NCI-H2081 treated with DMSO at 0.1 percent for 48 hours (cell line): ENCODE results near the gene CHMP6.
A peak's percentile ranks its signal among the peaks of the same experiment; 100 is the strongest.

Experiments
- DNase-seq: peaks from one replicate; lab custom pipeline; 2025; lab: John Stamatoyannopoulos, UW

The CHMP6 gene

DNA sequence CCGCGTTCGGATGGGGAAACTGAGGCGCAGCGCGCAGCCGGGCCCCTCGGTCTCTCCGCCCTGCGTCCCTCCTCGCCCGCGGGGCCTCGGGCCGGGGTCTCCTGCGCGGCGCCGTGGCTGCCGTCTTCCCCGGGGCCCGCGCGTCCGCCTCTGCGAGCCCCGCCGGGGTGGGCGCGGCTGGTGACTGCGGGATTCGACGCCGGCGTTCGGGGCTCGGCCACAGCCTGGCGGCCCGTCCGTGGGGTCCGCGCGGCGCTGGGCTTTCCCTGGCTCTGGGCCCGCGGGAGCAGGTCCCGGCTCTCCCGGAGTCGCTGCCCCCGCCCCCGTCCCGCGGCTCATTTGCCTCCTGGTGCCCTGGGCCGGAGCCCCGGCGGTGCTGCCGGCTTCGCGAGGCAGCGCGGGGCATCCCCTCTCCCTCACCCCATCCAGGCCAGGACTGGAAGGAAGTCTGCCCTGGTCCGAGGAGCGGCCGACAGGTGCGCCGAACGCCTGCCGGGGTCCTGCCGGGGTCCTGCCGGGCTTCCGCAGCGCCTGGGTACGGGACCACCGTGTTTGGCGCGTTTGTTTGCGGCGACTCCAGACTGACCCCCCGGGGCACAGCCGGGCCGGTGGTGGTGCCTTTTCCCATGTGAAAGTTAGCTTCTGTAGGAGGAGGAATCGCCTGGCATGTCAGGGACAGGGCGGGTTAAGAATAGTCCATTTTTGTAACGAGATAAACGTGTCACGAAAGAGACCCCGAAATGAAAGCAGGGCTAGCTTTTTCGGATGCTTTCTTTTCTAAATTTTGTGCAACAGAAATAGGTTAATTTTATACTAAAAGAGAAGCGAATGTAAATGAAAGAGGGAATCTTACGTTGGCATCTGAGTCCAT is 671 bp downstream of the CHMP6 start:
- DNase-seq = no peak

DNA sequence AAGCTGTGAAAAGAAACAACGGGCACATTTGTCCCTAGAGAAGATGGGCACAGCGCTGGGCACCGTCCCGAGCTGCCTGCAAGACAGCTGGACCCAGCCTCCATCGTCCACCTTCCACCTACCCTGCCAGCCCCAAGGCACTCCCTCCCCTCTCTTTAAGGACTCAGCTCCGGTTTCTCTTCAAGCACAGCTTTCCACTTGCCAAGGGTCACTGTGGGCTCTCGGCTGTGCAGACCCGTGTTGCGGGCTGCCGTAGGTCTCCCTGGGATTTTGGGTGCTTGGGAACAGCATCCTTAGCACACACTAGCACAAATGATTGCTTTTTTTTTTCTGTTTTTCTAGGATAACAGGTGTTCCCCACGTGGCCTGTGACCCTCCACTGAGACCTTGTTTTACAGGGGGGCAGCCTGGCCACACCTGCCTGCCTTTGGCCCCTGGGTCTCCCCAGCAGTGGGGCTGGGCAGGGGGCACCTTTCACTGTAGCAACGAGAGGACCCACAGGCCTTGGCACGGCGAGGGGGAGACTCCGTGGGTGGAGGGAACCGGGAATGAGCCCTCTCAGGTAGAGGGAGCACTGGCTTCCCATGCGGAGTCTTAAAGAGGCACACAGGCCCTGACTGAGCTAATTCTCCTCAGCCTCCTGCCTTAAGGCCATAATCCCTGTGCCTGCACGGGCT is 1.4 kb downstream of the CHMP6 start:
- no peak for DNase-seq

DNA sequence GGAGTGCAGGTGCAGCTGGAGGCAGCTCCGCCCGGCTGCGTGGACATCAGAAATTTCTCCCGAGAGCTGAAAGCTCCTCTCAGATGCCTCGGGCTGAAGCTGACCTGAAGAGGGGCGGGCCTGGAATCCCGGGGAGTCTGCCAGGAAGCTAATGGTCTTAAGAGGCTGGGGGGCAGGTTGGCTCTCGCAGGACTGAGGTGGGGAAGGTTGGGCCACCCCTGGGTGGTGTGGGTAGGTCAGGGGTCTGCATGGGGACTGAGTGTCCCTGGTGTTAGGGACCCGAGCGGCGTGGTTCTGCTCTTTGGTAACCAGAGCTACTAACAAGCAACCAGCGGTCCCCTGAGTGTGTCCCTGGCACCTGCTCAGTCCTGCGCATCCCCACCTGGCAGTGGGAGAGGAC is 3.5 kb downstream of the CHMP6 start:
- no peak for DNase-seq

GRCh38 chr17:80996422-80997305 is 5.0 kb downstream of the CHMP6 start:
- no peak for DNase-seq

GRCh38 chr17:80997424-80998117 is 5.9 kb downstream of the CHMP6 start:
- DNase-seq = no peak

DNA sequence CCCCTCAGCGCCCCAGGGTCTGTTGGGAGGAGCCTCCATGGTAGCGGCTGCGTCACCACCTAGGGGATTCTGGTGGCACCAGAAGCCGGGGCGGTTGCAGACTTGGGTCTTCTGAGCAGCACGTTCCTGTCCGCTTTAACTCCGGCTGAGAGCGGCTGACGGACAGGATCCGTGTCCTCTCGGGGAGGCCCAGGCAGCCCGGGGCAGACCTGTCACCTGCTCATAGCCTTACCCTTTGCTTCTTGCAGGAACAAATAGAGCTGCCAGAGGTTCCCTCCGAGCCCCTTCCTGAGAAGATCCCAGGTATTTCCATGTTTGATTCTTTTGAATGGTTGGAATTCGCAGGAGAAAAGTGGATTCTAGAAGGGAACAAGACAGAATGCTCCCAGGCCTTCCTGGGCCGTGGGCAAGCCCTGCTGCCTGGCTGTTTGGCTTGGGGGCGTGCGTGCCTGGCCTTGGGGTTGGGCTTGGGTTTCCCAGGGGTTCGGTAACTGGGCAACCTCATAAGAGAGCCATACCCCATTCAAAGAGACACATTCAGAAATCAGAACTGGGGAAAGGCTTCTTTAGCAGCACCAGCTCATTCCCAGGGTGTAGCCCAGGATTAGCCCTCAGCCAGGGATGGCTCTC is 6.6 kb downstream of the CHMP6 start:
- no peak for DNase-seq

DNA sequence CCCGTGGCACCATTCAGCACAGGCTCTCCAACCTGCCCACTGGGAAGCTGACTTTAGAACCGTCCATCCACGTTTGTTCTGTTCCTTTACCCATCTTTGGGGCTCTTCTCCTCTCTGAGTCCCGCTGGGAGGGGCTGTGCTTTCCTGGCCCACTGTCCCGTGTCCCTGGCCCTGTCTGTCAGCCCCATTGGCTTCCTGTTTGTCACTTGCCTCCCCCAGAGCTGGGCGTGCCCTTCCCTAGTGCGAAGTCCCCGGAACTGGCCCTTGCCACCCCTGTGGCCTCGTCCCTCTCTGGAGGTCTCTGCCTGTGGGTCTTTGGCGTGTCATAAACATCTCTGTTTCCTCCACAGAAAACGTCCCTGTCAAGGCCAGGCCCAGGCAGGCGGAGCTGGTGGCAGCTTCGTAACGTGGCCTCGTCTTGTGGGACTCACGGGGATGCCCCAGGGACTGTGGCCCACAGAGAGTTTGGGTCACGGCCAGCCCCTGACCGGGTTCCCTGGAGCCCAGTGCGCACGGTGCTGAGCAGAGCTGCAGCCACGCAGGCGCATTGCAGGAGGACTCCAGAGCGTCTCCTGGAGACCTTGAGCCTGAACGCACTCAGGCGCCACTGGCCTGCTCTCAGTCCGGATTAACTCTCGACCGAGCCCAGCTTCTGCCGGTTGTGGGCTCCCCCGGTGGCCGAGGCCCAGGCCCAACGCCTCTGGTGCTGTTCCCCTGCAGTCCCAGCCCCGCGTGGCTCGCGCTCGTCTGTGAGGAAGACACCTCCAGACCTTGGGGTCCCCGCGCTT is 7.3 kb downstream of the CHMP6 start:
- DNase-seq = no peak

- DNase-seq = no peak
Measured at GRCh38 chr17:80999536-81000333, 8.1 kb downstream of the CHMP6 start.

DNA sequence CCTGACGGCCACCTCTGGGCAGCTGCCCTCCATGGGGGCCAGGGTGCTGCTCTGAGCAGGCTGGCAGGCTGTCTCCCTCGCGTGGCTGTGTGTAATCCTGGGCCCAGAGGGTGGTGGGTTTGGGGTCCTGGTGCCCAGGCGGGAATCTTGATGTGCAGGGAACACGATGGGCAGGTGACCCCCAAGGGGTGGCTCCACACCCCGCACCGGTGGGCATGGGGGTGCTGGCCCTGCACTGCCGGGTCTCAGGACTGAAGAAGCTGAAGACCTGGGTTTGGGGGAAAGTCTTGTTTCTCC is 8.6 kb downstream of the CHMP6 start:
- no peak for DNase-seq

DNA sequence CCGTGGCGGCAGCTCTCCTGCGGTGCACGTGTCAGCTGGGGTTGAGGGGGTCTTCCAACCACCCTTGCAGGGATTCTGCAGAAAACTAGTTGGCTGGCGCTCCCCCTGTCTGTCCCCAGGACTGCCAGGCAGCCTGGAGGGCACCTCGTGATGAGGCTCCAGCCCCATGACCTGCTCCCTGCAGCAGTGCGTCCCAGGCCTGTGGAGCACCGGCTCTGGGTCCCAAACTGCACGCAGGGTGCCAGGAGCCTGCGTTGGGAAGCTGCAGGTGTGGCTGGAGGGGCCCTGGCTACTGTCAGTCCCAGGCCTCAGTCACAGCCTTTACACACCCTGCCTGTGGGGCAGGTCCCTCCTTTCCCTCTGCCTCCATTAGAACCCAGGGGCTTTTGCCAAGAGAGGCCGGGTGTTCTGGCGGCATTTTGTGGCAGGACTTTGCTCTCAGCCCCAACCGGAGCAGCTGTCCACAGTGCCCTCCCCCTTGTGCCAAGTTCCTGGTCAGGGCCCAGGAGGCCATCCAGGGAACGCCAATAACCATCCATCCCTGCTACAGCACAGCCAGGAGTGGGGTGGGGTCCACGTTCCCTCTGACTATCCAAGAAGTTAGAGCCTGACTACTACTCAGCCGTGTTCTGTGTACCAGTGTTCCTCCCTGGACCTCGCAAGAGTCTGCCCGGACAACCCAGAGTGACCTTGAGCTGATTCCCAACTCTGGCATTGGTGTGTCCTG is 9.2 kb downstream of the CHMP6 start:
- DNase-seq = no peak

- DNase-seq = no peak
Measured at GRCh38 chr17:81002013-81002384, 10.4 kb downstream of the CHMP6 start.

- DNase-seq = peak; percentile 43
Measured at GRCh38 chr17:81002409-81003361, 11.0 kb downstream of the CHMP6 start.

GRCh38 chr17:81003711-81004475 is 12.3 kb downstream of the CHMP6 start:
- DNase-seq = no peak

- DNase-seq = no peak
Measured at GRCh38 chr17:81006891-81007290, 15.2 kb downstream of the CHMP6 start.

DNA sequence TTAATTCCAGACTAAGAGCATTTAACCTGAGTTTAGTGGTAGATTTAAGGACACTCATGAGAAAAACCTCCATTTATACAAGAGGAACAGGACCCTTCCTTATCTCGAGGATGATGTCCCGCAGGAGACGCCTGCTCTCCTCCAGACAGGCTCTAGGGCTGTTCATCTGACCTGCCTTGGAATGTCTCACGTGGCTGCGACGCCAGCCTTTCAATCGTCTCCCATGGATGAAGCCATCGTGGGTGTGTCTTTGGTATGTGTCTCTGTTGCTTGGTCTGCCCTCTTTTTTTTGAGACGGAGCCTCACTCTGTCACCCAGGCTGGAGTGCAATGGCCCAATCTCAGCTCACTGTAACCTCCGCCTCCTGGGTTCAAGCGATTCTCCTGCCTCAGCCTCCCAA is 16.5 kb downstream of the CHMP6 start:
- DNase-seq = no peak

DNA sequence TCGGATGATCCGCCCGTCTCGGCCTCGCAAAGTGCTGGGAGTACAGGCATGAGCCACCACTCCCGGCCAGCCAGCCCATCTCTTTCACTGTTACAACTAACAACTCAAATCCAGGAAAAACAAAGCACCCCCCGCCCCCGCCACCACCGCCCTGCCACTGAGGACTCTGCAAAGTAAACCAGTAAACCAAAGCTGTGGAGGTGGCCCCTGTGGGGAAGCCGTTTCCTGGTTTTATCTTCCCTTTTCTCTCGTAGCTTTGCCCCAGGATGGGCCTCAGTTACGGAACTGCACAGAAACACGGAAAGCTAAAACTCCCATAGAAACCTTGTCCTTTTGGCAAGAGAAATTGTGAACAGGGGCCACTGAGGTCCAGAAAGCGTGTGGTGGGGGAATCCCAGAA is 17.5 kb downstream of the CHMP6 start:
- no peak for DNase-seq

DNA sequence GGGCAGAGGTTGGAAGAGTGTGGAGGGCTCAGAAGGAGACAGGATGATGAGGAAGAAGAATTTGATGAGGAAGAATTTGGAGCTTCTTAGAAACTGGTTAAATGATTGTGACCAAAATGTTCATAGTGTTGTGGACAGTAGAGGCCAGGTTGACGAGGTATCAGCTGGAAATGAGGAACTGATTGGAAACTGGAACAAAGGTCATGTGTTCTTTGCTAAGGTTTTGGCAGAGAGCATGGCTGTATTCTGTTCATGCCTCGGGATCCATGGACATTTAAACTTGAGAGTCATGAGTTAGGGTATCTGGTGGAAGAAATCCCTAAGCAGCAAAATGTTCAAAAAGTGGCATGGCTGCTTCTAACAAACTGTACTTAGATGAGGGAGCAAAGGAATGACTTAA is 19.3 kb downstream of the CHMP6 start:
- DNase-seq = no peak
